ENCODE measurements around the gene MAGI2. TPM values are rescaled to one million over a fixed set of nuclear protein-coding genes. Genes with fewer than 3 reads are reported as not detected.
"Not testable (repeated sequence)": the region's sequence is repeated elsewhere in the genome, so short reads cannot be mapped to it uniquely, and the experiment has no call there.

Gene MAGI2
- total RNA-seq, 1 experiment from 2014 or later, result 0.34 TPM

GRCh38 chr7:79159040-79159664 is 294.3 kb downstream of the MAGI2 start:
- no peak for DNase-seq (ENCODE audit: low read depth)

- DNase-seq (ENCODE audit: low read depth), result no peak
Measured at GRCh38 chr7:79157281-79157680, 296.2 kb downstream of the MAGI2 start.

GRCh38 chr7:79149831-79150230 is 303.6 kb downstream of the MAGI2 start:
- DNase-seq (ENCODE audit: low read depth), result no peak

- DNase-seq (ENCODE audit: low read depth), result no peak
Measured at GRCh38 chr7:79142706-79143105, 310.8 kb downstream of the MAGI2 start.

GRCh38 chr7:79141252-79141651 is 312.2 kb downstream of the MAGI2 start:
- DNase-seq (ENCODE audit: low read depth), result no peak

- DNase-seq (ENCODE audit: low read depth), result no peak
Measured at GRCh38 chr7:79137942-79138341, 315.5 kb downstream of the MAGI2 start.

GRCh38 chr7:79132844-79133451 is 320.5 kb downstream of the MAGI2 start:
- no peak for DNase-seq (ENCODE audit: low read depth)

GRCh38 chr7:79130715-79131114 is 322.8 kb downstream of the MAGI2 start:
- DNase-seq (ENCODE audit: low read depth), result no peak

- DNase-seq (ENCODE audit: low read depth), result no peak
Measured at GRCh38 chr7:79124331-79124730, 329.1 kb downstream of the MAGI2 start.

GRCh38 chr7:79118143-79118542 is 335.3 kb downstream of the MAGI2 start:
- no peak for DNase-seq (ENCODE audit: low read depth)

GRCh38 chr7:79096361-79096805 is 357.1 kb downstream of the MAGI2 start:
- DNase-seq (ENCODE audit: low read depth), result no peak

GRCh38 chr7:79093421-79093820 is 360.0 kb downstream of the MAGI2 start:
- DNase-seq (ENCODE audit: low read depth), result no peak

- no peak for DNase-seq (ENCODE audit: low read depth)
Measured at GRCh38 chr7:79091661-79092060, 361.8 kb downstream of the MAGI2 start.

- DNase-seq (ENCODE audit: low read depth), result no peak
Measured at GRCh38 chr7:79091011-79091410, 362.5 kb downstream of the MAGI2 start.

- no peak for DNase-seq (ENCODE audit: low read depth)
Measured at GRCh38 chr7:79090543-79090942, 362.9 kb downstream of the MAGI2 start.

- DNase-seq (ENCODE audit: low read depth), result no peak
Measured at GRCh38 chr7:79084423-79084822, 369.0 kb downstream of the MAGI2 start.

- no peak for DNase-seq (ENCODE audit: low read depth)
Measured at GRCh38 chr7:79079919-79080554, 373.4 kb downstream of the MAGI2 start.

- DNase-seq (ENCODE audit: low read depth), result no peak
Measured at GRCh38 chr7:79078273-79078672, 375.2 kb downstream of the MAGI2 start.

GRCh38 chr7:79071187-79071586 is 382.3 kb downstream of the MAGI2 start:
- not testable (repeated sequence) for DNase-seq (ENCODE audit: low read depth)

GRCh38 chr7:79064187-79064823 is 389.2 kb downstream of the MAGI2 start:
- no peak for DNase-seq (ENCODE audit: low read depth)

GRCh38 chr7:79063019-79063698 is 390.3 kb downstream of the MAGI2 start:
- DNase-seq (ENCODE audit: low read depth), result no peak

GRCh38 chr7:79060498-79060897 is 393.0 kb downstream of the MAGI2 start:
- no peak for DNase-seq (ENCODE audit: low read depth)

Data from Daoy (cell line).